K562 (cell line): ENCODE measurements around the gene CLSTN1. TPM values are rescaled to one million over a fixed set of nuclear protein-coding genes. Genes with fewer than 3 reads are reported as not detected.

Source experiments
- ATAC-seq: fragments of 200-7000 bp; cut with Tn5 transposase; 3 replicates; pipeline ENCODE4 v1.9.1; 2020; ENCODE audit warnings: moderate library complexity
- BruUV-seq: library from RNA; stranded (reverse); fragments of 400-500 nt; replicated peaks from 2 replicates; lab custom pipeline; 2021; lab: Mats Ljungman, UMichigan
- CTCF ChIA-PET: fragments of 300-600 bp; formaldehyde crosslinking; extraction: SDS; loops from one replicate; lab custom pipeline; 2021; ENCODE audit warnings: low intra/inter-chr PET ratio; lab: Yijun Ruan, JAX
- POLR2A ChIA-PET: fragments of 300-600, 350-650 bp; sonication (Branson Sonifier 250); formaldehyde crosslinking; extraction: SDS; loops from one replicate; lab custom pipeline; 2021; ENCODE audit warnings: antibody characterized with exemption, inconsistent platforms; lab: Yijun Ruan, JAX
- DNase-seq, 4 experiments: peaks; one replicate each; pipeline versions ENCODE4 v3.0.0 to v3.0.0-alpha.2; 2011 to 2018; ENCODE audit warnings: low spot score in 3 of 4, mixed read lengths in 3 of 4; ENCODE audit errors: extremely low read depth in 1 of 4
- FAIRE-seq: peaks from 2 replicates; lab custom pipeline; 2011; peaks lifted over from hg19 to GRCh38; lab: Jason Lieb, UNC
- H2AFZ ChIP-seq: 2 replicates; pipeline ENCODE4 v1.6.0; 2011; ENCODE audit warnings: low read depth, low read length, control low read depth, inconsistent platforms
- H3K27ac ChIP-seq: fragments of 200-600 bp; 3 replicates; pipeline ENCODE4 v1.8.0; 2011; ENCODE audit warnings: low read depth, mild to moderate bottlenecking, control low read depth, inconsistent platforms, low read length, moderate library complexity, mixed read lengths; ENCODE audit errors: extremely low read depth
- H3K27me3 ChIP-seq, 2 experiments: fragments of 300-600 bp in 1 of 2; 2 replicates in 1 of 2; 3 replicates in 1 of 2; pipeline versions ENCODE4 v1.6.0 to v1.8.0; 2011; ENCODE audit warnings: inconsistent platforms in 2 of 2, low read length in 2 of 2, mild to moderate bottlenecking in 1 of 2, mixed read lengths in 1 of 2, moderate library complexity in 1 of 2; ENCODE audit not compliant: control insufficient read depth in 2 of 2, insufficient read depth in 2 of 2
- H3K36me3 ChIP-seq: fragments of 300-600 bp; 3 replicates; pipeline ENCODE4 v1.8.0; 2011; ENCODE audit warnings: mild to moderate bottlenecking, low read length, inconsistent platforms; ENCODE audit not compliant: control insufficient read depth, insufficient read depth
- H3K4me1 ChIP-seq, 2 experiments: fragments of 200-600 bp in 1 of 2; replicated peaks in 1 of 2; 2 replicates in 1 of 2; 3 replicates in 1 of 2; pipeline versions ENCODE4 v1.5.1 to v1.8.0; 2011; ENCODE audit warnings: inconsistent platforms in 2 of 2, low read length in 2 of 2, mild to moderate bottlenecking in 1 of 2, mixed read lengths in 1 of 2, moderate library complexity in 1 of 2; ENCODE audit not compliant: control insufficient read depth in 2 of 2, insufficient read depth in 2 of 2
- H3K4me2 ChIP-seq: 2 replicates; pipeline ENCODE4 v1.6.1; 2011; ENCODE audit warnings: low read length, control low read depth, inconsistent platforms, mixed read lengths; ENCODE audit not compliant: insufficient read depth
- H3K4me3 ChIP-seq: fragments of 200-600 bp; sonication (generic), shearing (Covaris generic); 2 replicates; pipeline ENCODE4 v1.5.1; 2016; ENCODE audit warnings: control low read depth, inconsistent platforms
- H3K79me2 ChIP-seq: fragments of 200-600 bp; 3 replicates; pipeline ENCODE4 v1.8.0; 2011; ENCODE audit warnings: low read length, inconsistent platforms; ENCODE audit not compliant: control insufficient read depth, insufficient read depth
- H3K9ac ChIP-seq, 2 experiments: 2 replicates each; pipeline versions ENCODE4 v1.6.0 to v1.6.1; 2011; ENCODE audit warnings: low read depth in 2 of 2, low read length in 2 of 2, control low read depth in 1 of 2, inconsistent platforms in 1 of 2, mild to moderate bottlenecking in 1 of 2, mixed read lengths in 1 of 2; ENCODE audit not compliant: insufficient read depth in 1 of 2
- H3K9me1 ChIP-seq: one replicate; pipeline ENCODE4 v1.6.0; 2011; ENCODE audit warnings: inconsistent platforms, mild to moderate bottlenecking, low read length, moderate library complexity; ENCODE audit not compliant: control insufficient read depth, insufficient read depth
- H3K9me3 ChIP-seq: replicated peaks from 2 replicates; pipeline ENCODE4 v1.5.1; 2011; ENCODE audit warnings: low read depth, low read length, inconsistent platforms; ENCODE audit not compliant: control insufficient read depth, insufficient read depth
- H4K20me1 ChIP-seq: replicated peaks from 2 replicates; pipeline ENCODE4 v1.6.1; 2011; ENCODE audit warnings: low read length, inconsistent platforms, mixed read lengths; ENCODE audit not compliant: control insufficient read depth, insufficient read depth
- BCLAF1 ChIP-seq, 2 experiments: fragments of 450-650 bp in 1 of 2; IDR thresholded peaks; 2 replicates each; pipeline ENCODE4 v1.6.1; 2011 to 2017; ENCODE audit warnings: low read depth in 2 of 2, antibody characterized with exemption in 1 of 2, borderline replicate concordance in 1 of 2, low read length in 1 of 2, mild to moderate bottlenecking in 1 of 2, mixed read lengths in 1 of 2; ENCODE audit not compliant: control insufficient read depth in 1 of 2
- CBX3 ChIP-seq, 2 experiments: IDR thresholded peaks; 1 replicate in 1 of 2; 2 replicates in 1 of 2; pipeline ENCODE4 v1.6.1; 2012; ENCODE audit warnings: inconsistent platforms in 2 of 2, low read length in 2 of 2, borderline replicate concordance in 1 of 2, control low read depth in 1 of 2
- CCAR2 ChIP-seq: fragments of 200-400 bp; formaldehyde crosslinking; IDR thresholded peaks from 2 replicates; pipeline ENCODE4 v1.6.1; 2017; ENCODE audit warnings: mild to moderate bottlenecking, low read depth, low read length
- EWSR1 ChIP-seq: fragments of 450-650 bp; IDR thresholded peaks from 2 replicates; pipeline ENCODE4 v1.6.1; 2018; ENCODE audit warnings: borderline replicate concordance, mild to moderate bottlenecking, low read depth, moderate library complexity; ENCODE audit not compliant: partially characterized antibody
- FOXP1 ChIP-seq: sonication (generic); formaldehyde crosslinking; IDR thresholded peaks from 2 replicates; pipeline ENCODE4 v1.8.0; 2022; ENCODE audit warnings: mild to moderate bottlenecking, missing genetic modification reagents
- GABPB2 ChIP-seq: fragments of 250-450 bp; sonication (Bioruptor Pico); conservative IDR thresholded peaks from 2 replicates; pipeline ENCODE4 v1.5.1; 2021; ENCODE audit warnings: mild to moderate bottlenecking
- HDAC8 ChIP-seq: fragments of 450-650 bp; IDR thresholded peaks from 2 replicates; pipeline ENCODE4 v1.6.1; 2016; ENCODE audit warnings: mild to moderate bottlenecking, missing genetic modification characterization, moderate library complexity, missing compliant biosample characterization
- NUFIP1 ChIP-seq: fragments of 450-650 bp; IDR thresholded peaks from 2 replicates; pipeline ENCODE4 v1.6.1; 2018; ENCODE audit not compliant: partially characterized antibody
- PHF20 ChIP-seq: fragments of 450-650 bp; IDR thresholded peaks from 2 replicates; pipeline ENCODE4 v1.6.1; 2018; ENCODE audit not compliant: partially characterized antibody
- RB1 ChIP-seq: fragments of 450-650 bp; IDR thresholded peaks from 2 replicates; pipeline ENCODE4 v1.6.1; 2017; ENCODE audit warnings: low read depth, mild to moderate bottlenecking
- ZBTB5 ChIP-seq: fragments of 450-650 bp; IDR thresholded peaks from 2 replicates; pipeline ENCODE4 v1.6.1; 2017; ENCODE audit warnings: antibody characterized with exemption
- ZNF77 ChIP-seq: fragments of 250-450 bp; sonication (Bioruptor Pico); IDR thresholded peaks from 2 replicates; pipeline ENCODE4 v1.5.0; 2020
- WGBS: fragments of 100-300 bp; shearing (Covaris generic); methylation state at CpG from one replicate; pipeline ENCODE4 v1.1.6; 2016; ENCODE audit warnings: low coverage, mixed read lengths; ENCODE audit not compliant: insufficient coverage; ENCODE audit errors: missing lambda C conversion rate; 5-methylcytosine and 5-hydroxymethylcytosine counted together
- in situ Hi-C: fragments of 300-500 bp; cut with MboI; formaldehyde crosslinking; loops from 4 replicates; pipeline ENCODE4 v1.15.0; 2018; ENCODE audit warnings: inconsistent platforms, mixed read lengths
- intact Hi-C: fragments of 100-400 bp; cut with micrococcal nuclease; formaldehyde crosslinking; loops from 2 replicates; pipeline ENCODE4 v1.14.2; 2022
- polyA plus RNA-seq, 8 experiments: library from polyadenylated mRNA; depleted of rRNA in 4 of 8; stranded (reverse) in 5 of 8; unstranded in 3 of 8; fragments of >200 nt; fragmentation: Nextera tagmentation in 2 of 8; fragmentation: Illumina TruSeq in 1 of 8; extraction: Ambion mirVana in 2 of 8; extraction: Trizol in 1 of 8; gene quantifications; 2 replicates each; pipeline versions ENCODE4 v1.2.1 to v1.2.3, GENCODE V29; 2011 to 2014; ENCODE audit warnings: inconsistent platforms in 1 of 8, missing spikeins in 1 of 8
- total RNA-seq, 7 experiments: library from RNA; depleted of rRNA in 6 of 7; stranded (reverse); fragments of >200 nt in 6 of 7; fragmentation: Illumina TruSeq in 2 of 7; extraction: Trizol in 2 of 7; gene quantifications; 2 replicates each; pipeline versions ENCODE4 v1.2.1 to v1.2.3, GENCODE V29; 2011 to 2021; ENCODE audit warnings: low replicate concordance in 1 of 7

CLSTN1 gene
- total and polyA plus RNA-seq, 9 of the 15 experiments (the other 6 are each of a cell fraction or from before 2014, with no cell fraction given) = 1.1 to 32.5 (median 13.3) TPM

- no peaks in the 10 kb centered on the region for H4K20me1 ChIP-seq
- no peaks in the 10 kb centered on the region for H3K79me2 ChIP-seq
- TF ChIP-seq ZNF77 = no peak
- TF ChIP-seq HDAC8 (tag) = no peak
- TF ChIP-seq RB1 = no peak
- TF ChIP-seq CCAR2 = no peak
- no peak for TF ChIP-seq EWSR1
- no peak for TF ChIP-seq BCLAF1 (IDR thresholded peaks at IDR 0.05; ENCODE audit: borderline replicate concordance in 1 of 2, control insufficient read depth in 1 of 2, low read depth in 2 of 2, low read length in 1 of 2)
- TF ChIP-seq PHF20 = no peak
- no peak for TF ChIP-seq CBX3 (IDR thresholded peaks at IDR 0.05; ENCODE audit: borderline replicate concordance in 1 of 2, low read length in 2 of 2)
- TF ChIP-seq NUFIP1 = no peak
- no peak for TF ChIP-seq FOXP1
- no peak for TF ChIP-seq GABPB2 (CRISPR knock-in tag)
- no peak for TF ChIP-seq ZBTB5
- no peak overlapping the region for H3K27ac ChIP-seq
- no peak overlapping the region for H2AFZ ChIP-seq
- no peaks in the 10 kb centered on the region for H3K27me3 ChIP-seq
- CTCF ChIA-PET = interaction anchor here (1.6 kb wide), 1 partner anchor 77 kb away, joined by 4 read pairs; no protein-coding TSS in a partner anchor
- no peaks in the 10 kb centered on the region for H3K9me3 ChIP-seq
- no peaks in the 10 kb centered on the region for H3K9me1 ChIP-seq
- no peak overlapping the region for H3K9ac ChIP-seq
- intact Hi-C loops (loop anchor here (2.0 kb wide), 1 partner anchor 15 kb away; no protein-coding TSS in a partner anchor), in situ Hi-C loops (no loop called here)
- no peaks in the 10 kb centered on the region for H3K36me3 ChIP-seq
- WGBS = 57% methylated on average over 3 of the region's 3 CpGs
- peaks cover 3% of the 10 kb centered on the region in 2 experiments; a peak in 4 of 5 replicates for H3K4me1 ChIP-seq
- no peak for ATAC-seq
- H3K4me3 ChIP-seq = no peak overlapping the region
- DNase-seq = no peak
- POLR2A ChIA-PET = interaction anchor here (1.5 to 1.7 kb wide), 2 partner anchors 12 to 16 kb away, joined by 4 to 6 read pairs; no protein-coding TSS in a partner anchor
- BruUV-seq = no TSS peak
- H3K4me2 ChIP-seq = no peak overlapping the region
- FAIRE-seq = no peak
These were observed 120.1 kb downstream of the CLSTN1 start for GRCh38 chr1:9703681-9704080.
